Head of caudate nucleus (tissue), 42 donors: ENCODE results near the gene YWHAQ.
"Not testable (repeated sequence)": the region's sequence is repeated elsewhere in the genome, so short reads cannot be mapped to it uniquely, and the experiment has no call there.

Source experiments
- DNase-seq, 42 donors: peaks; one replicate each; pipeline versions ENCODE4 v3.0.0 to v3.0.0-alpha.2; 2020 to 2021; ENCODE audit warnings: mixed read lengths in 7 of 42
- intact Hi-C: fragments of 100-400 bp; cut with DNase I; formaldehyde crosslinking; loops from one replicate; pipeline ENCODE4 v1.15.0; 2022

The YWHAQ gene

GRCh38 chr2:9610781-9611548 lies 19.8 kb downstream of the YWHAQ start:
- intact Hi-C loops: no loop called here
- no peak for DNase-seq

- DNase-seq, intact Hi-C loops: not testable (repeated sequence)
Measured at GRCh38 chr2:9608491-9608890, 22.3 kb downstream of the YWHAQ start.

- intact Hi-C loops: no loop called here
- DNase-seq: no peak
Measured at GRCh38 chr2:9602412-9602811, 28.4 kb downstream of the YWHAQ start.

GRCh38 chr2:9601397-9601796 lies 29.4 kb downstream of the YWHAQ start:
- DNase-seq: no peak
- intact Hi-C loops: no loop called here

GRCh38 chr2:9599430-9599829 lies 31.4 kb downstream of the YWHAQ start:
- intact Hi-C loops: no loop called here
- no peak for DNase-seq

- intact Hi-C loops: no loop called here
- no peak for DNase-seq
Measured at GRCh38 chr2:9596621-9597311, 34.0 kb downstream of the YWHAQ start.

GRCh38 chr2:9595746-9596145 lies 35.1 kb downstream of the YWHAQ start:
- DNase-seq: no peak
- intact Hi-C loops: no loop called here

GRCh38 chr2:9595256-9595655 lies 35.5 kb downstream of the YWHAQ start:
- DNase-seq, intact Hi-C loops: not testable (repeated sequence)

- DNase-seq: no peak
Measured at GRCh38 chr2:9594366-9595054, 36.3 kb downstream of the YWHAQ start.

GRCh38 chr2:9593925-9594324 lies 36.9 kb downstream of the YWHAQ start:
- DNase-seq: no peak
- intact Hi-C loops: no loop called here

More at GRCh38 chr2:9594366-9595054, 36.3 kb downstream of the YWHAQ start:
- intact Hi-C loops: no loop called here

GRCh38 chr2:9592699-9593098 lies 38.1 kb downstream of the YWHAQ start:
- intact Hi-C loops: no loop called here
- DNase-seq: no peak

GRCh38 chr2:9590641-9591040 lies 40.2 kb downstream of the YWHAQ start:
- DNase-seq: no peak
- intact Hi-C loops: no loop called here

- intact Hi-C loops: no loop called here
- DNase-seq: no peak
Measured at GRCh38 chr2:9586465-9586864, 44.3 kb downstream of the YWHAQ start.

- intact Hi-C loops: no loop called here
Measured at GRCh38 chr2:9585486-9585885, 45.3 kb downstream of the YWHAQ start.

GRCh38 chr2:9584902-9585301 lies 45.9 kb downstream of the YWHAQ start:
- intact Hi-C loops, DNase-seq: not testable (repeated sequence)

More at GRCh38 chr2:9585486-9585885, 45.3 kb downstream of the YWHAQ start:
- DNase-seq: no peak

GRCh38 chr2:9582624-9583023 lies 48.2 kb downstream of the YWHAQ start:
- intact Hi-C loops: no loop called here
- no peak for DNase-seq

- DNase-seq: no peak
- intact Hi-C loops: no loop called here
Measured at GRCh38 chr2:9578467-9579235, 52.1 kb downstream of the YWHAQ start.

GRCh38 chr2:9574331-9574730 lies 56.5 kb downstream of the YWHAQ start:
- DNase-seq: no peak
- intact Hi-C loops: no loop called here

- intact Hi-C loops: no loop called here
- DNase-seq: no peak
Measured at GRCh38 chr2:9573840-9574239, 57.0 kb downstream of the YWHAQ start.
